ENCODE data around the gene BICC1. TPM values are rescaled to one million over a fixed set of nuclear protein-coding genes. Genes with fewer than 3 reads are reported as not detected.
"Not testable (repeated sequence)": the region's sequence is repeated elsewhere in the genome, so short reads cannot be mapped to it uniquely, and the experiment has no call there.

The BICC1 gene
- total RNA-seq, 1 experiment from 2014 or later, result 0.67 TPM

- in situ Hi-C loops (cut with HindIII; ENCODE audit: low pct_unique_long_range_greater_than_20kb, low sequenced_read_pairs); ATAC-seq; H3K4me3 ChIP-seq (ENCODE audit: low read depth in 2 of 2, low read length in 2 of 2); BruUV-seq (replicated peaks); H3K9me3 ChIP-seq (ENCODE audit: control insufficient read depth, insufficient read depth, low read depth, low read length); CTCF ChIA-PET; POLR2A ChIA-PET; intact Hi-C loops (cut with micrococcal nuclease; ENCODE audit: unreplicated experiment); H3K4me1 ChIP-seq (ENCODE audit: control insufficient read depth, insufficient read depth, low read length); H3K27me3 ChIP-seq (ENCODE audit: control insufficient read depth, insufficient read depth, low read length); H3K27ac ChIP-seq (ENCODE audit: low read length); H3K36me3 ChIP-seq (ENCODE audit: control insufficient read depth, insufficient read depth, low read length); DNase-seq (ENCODE audit: low read depth, low spot score): not testable (repeated sequence)
These were observed 345.5 kb downstream of the BICC1 start for GRCh38 chr10:58858123-58858522.

GRCh38 chr10:58859526-58859925 lies 346.9 kb downstream of the BICC1 start:
- DNase-seq (ENCODE audit: low read depth, low spot score) (no peak), ATAC-seq (no peak)
- CTCF ChIA-PET, result no interaction called here

More at GRCh38 chr10:58859526-58859925, 346.9 kb downstream of the BICC1 start:
- intact Hi-C loops (cut with micrococcal nuclease; ENCODE audit: unreplicated experiment), result no loop called here
- Histone ChIP-seq H3K4me3 (ENCODE audit: low read depth in 2 of 2, low read length in 2 of 2) (no peak overlapping the region), H3K27me3 (ENCODE audit: control insufficient read depth, insufficient read depth, low read length) (no peaks in the 10 kb centered on the region), H3K4me1 (ENCODE audit: control insufficient read depth, insufficient read depth, low read length) (peaks cover 9% of the 10 kb centered on the region), H3K36me3 (ENCODE audit: control insufficient read depth, insufficient read depth, low read length) (no peaks in the 10 kb centered on the region), H3K9me3 (ENCODE audit: control insufficient read depth, insufficient read depth, low read depth, low read length) (peaks cover 4% of the 10 kb centered on the region; the same call in 1 of the 2 replicates), H3K27ac (ENCODE audit: low read length) (peak overlapping the region; percentile 34; the same call in 1 of the 2 replicates)
- no TSS peak for BruUV-seq (replicated peaks)
- no peak for TF ChIP-seq TCF7L2 (IDR thresholded peaks at IDR 0.05; ENCODE audit: low read depth, low read length)
- no peak for TF ChIP-seq SIN3A (IDR thresholded peaks at IDR 0.05; ENCODE audit: borderline replicate concordance, insufficient read depth, low read depth, low read length)
- no peak for TF ChIP-seq CTCF (IDR thresholded peaks at IDR 0.05)
- no peak for TF ChIP-seq POLR2AphosphoS5 (IDR thresholded peaks at IDR 0.05; ENCODE audit: low read depth, low read length)
- TF ChIP-seq REST (IDR thresholded peaks at IDR 0.05; ENCODE audit: insufficient read depth in 1 of 2, low read depth in 2 of 2, low read length in 1 of 2), result no peak
- in situ Hi-C loops (cut with HindIII; ENCODE audit: low pct_unique_long_range_greater_than_20kb, low sequenced_read_pairs), result no loop called here
- POLR2A ChIA-PET, result no interaction called here
